MCF 10A (cell line): ENCODE results near the gene HSDL1. TPM values are rescaled to one million over a fixed set of nuclear protein-coding genes. Genes with fewer than 3 reads are reported as not detected.

ENCODE experiments used
- BruUV-seq: library from RNA; stranded (reverse); fragments of 400-500 nt; replicated peaks from 2 replicates; lab custom pipeline; 2021; lab: Mats Ljungman, UMichigan
- CTCF ChIA-PET: fragments of 300-600 bp; sonication (Branson Sonifier 250); formaldehyde crosslinking; extraction: SDS; loops from one replicate; lab custom pipeline; 2021; ENCODE audit warnings: antibody characterized with exemption, inconsistent platforms; lab: Yijun Ruan, JAX
- POLR2A ChIA-PET: fragments of 300-600, 350-650 bp; sonication (Branson Sonifier 250); formaldehyde crosslinking; extraction: SDS; loops from one replicate; lab custom pipeline; 2020; ENCODE audit warnings: antibody characterized with exemption, inconsistent platforms; lab: Yijun Ruan, JAX
- DNase-seq: peaks from one replicate; pipeline ENCODE4 v3.0.0-alpha.2; 2018; ENCODE audit not compliant: unreplicated experiment
- H3K27ac Mint-ChIP-seq: one replicate; pipeline ENCODE4 v1.8.0; 2022; ENCODE audit warnings: mild to moderate bottlenecking, low read depth, mixed read lengths; ENCODE audit not compliant: unreplicated experiment
- H3K27me3 Mint-ChIP-seq: one replicate; pipeline ENCODE4 v1.8.0; 2022; ENCODE audit warnings: mixed read lengths; ENCODE audit not compliant: insufficient read depth, unreplicated experiment
- H3K36me3 Mint-ChIP-seq: one replicate; pipeline ENCODE4 v1.8.0; 2022; ENCODE audit warnings: mild to moderate bottlenecking, moderate library complexity, mixed read lengths; ENCODE audit not compliant: insufficient read depth, unreplicated experiment
- H3K4me1 Mint-ChIP-seq: one replicate; pipeline ENCODE4 v1.8.0; 2022; ENCODE audit warnings: mixed read lengths; ENCODE audit not compliant: insufficient read depth, unreplicated experiment
- H3K4me3 Mint-ChIP-seq: one replicate; pipeline ENCODE4 v1.8.0; 2022; ENCODE audit warnings: mild to moderate bottlenecking, moderate library complexity, mixed read lengths; ENCODE audit not compliant: unreplicated experiment
- H3K9me3 Mint-ChIP-seq: one replicate; pipeline ENCODE4 v1.8.0; 2022; ENCODE audit warnings: mixed read lengths; ENCODE audit not compliant: unreplicated experiment
- intact Hi-C: fragments of 100-400 bp; cut with micrococcal nuclease; formaldehyde crosslinking; loops from 2 replicates; pipeline ENCODE4 v1.14.1; 2022
- total RNA-seq: library from RNA; stranded (reverse); gene quantifications from 2 replicates; pipeline ENCODE4 v1.2.3, GENCODE V29; 2022
- TF ChIP-seq, protein P1 (sequence below): fragments of 200-600 bp; IDR thresholded peaks from one replicate; pipeline ENCODE4 v1.8.0; 2022; ENCODE audit warnings: antibody characterized with exemption, mild to moderate bottlenecking; ENCODE audit not compliant: unreplicated experiment

The HSDL1 gene
- total RNA-seq, 1 experiment from 2014 or later, result 13.3 TPM

DNA sequence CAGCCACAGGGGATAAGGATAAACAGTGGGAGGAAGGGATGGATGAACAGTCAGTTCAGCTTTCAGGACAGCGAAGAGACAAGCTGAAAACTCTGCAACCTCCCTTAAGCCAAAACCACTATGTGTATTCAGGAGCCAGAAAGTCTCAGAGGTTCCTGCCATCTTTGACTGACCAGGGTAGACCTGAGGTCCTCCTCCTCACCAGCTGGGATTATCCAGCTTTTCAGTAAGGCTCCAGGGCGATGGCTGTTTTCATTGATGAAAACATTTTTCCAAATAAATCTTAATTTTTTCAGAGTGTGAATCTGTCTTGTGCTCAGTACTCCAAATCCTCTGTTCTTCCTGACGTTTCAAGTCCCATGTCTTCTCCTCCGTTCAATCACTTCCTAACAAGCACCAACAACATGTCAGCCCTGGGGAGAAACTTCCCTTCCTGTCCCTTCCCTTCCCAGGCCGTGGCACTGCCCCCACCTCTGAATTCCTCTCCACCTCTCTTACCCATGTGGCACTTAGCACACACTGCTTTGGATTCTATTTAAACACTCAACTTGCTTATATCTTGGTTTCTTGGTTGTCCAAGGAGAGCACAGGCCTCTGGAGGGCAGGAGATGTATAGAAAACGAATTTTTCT, 5.2 kb downstream of the HSDL1 start:
- TF ChIP-seq, protein P1, sequence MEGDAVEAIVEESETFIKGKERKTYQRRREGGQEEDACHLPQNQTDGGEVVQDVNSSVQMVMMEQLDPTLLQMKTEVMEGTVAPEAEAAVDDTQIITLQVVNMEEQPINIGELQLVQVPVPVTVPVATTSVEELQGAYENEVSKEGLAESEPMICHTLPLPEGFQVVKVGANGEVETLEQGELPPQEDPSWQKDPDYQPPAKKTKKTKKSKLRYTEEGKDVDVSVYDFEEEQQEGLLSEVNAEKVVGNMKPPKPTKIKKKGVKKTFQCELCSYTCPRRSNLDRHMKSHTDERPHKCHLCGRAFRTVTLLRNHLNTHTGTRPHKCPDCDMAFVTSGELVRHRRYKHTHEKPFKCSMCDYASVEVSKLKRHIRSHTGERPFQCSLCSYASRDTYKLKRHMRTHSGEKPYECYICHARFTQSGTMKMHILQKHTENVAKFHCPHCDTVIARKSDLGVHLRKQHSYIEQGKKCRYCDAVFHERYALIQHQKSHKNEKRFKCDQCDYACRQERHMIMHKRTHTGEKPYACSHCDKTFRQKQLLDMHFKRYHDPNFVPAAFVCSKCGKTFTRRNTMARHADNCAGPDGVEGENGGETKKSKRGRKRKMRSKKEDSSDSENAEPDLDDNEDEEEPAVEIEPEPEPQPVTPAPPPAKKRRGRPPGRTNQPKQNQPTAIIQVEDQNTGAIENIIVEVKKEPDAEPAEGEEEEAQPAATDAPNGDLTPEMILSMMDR, result no peak
- Mint-ChIP-seq H3K4me3 (no peak overlapping the region), H3K27ac (no peak overlapping the region), H3K4me1 (peaks cover 9% of the 10 kb centered on the region), H3K27me3 (no peaks in the 10 kb centered on the region), H3K9me3 (no peaks in the 10 kb centered on the region), H3K36me3 (no peaks in the 10 kb centered on the region)
- CTCF ChIA-PET, result interaction anchor here (0.5 kb wide), 1 partner anchor 46 kb away, joined by 3 read pairs; no protein-coding TSS in a partner anchor
- no TSS peak for BruUV-seq
- intact Hi-C loops, result no loop called here
- POLR2A ChIA-PET, result interaction anchor here (2.4 kb wide), 1 partner anchor 23 kb away, joined by 10 read pairs; the partner anchor contains the start of gene MBTPS1
- no peak for DNase-seq

DNA sequence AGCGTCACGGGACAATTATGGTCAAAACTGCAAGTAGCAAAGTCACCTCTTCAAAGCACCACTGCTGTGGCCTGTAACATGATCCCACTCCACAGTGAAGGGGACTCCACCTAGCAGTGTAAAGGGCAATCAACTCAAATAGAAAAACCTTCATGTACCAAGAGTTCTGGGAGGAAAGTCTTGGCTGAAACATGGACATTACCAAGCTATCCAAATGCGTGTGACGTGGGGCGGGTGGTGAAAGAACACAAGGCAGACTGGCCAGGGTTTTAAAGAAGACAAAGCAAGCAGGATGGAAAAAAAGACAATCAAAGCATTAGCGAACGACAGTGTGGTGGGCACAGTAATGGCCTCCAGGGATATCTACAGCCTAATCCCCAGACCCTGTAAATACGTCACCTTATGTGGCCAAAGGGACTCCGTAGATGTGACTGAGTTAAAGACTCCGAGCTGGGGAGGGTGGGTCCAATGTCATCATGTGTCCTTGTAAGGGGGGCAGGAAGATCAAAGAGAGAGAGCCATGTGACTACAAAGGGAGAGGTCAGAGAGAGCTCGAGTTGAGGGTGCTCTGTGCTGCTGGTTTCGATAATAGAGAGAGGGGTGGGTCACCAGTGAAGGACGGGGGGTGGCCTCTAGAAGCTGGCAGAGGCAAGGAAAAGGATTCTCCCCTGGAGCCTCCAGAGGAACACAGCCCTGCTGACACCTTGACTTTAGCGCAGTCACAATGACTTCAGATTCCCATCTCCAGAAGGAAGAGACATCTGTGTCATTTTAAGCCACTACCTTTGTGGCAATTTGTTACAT, 6.0 kb downstream of the HSDL1 start:
- no TSS peak for BruUV-seq
- no peaks in the 10 kb centered on the region for H3K36me3 Mint-ChIP-seq
- H3K27me3 Mint-ChIP-seq, result no peaks in the 10 kb centered on the region
- ChIA-PET POLR2A (interaction anchor here (2.4 kb wide), 1 partner anchor 23 kb away, joined by 10 read pairs; the partner anchor contains the start of gene MBTPS1), CTCF (interaction anchor here (0.7 to 1.2 kb wide), 3 partner anchors 22 to 600 kb away, joined by 3 read pairs; partner anchors contain the start of gene MBTPS1)
- TF ChIP-seq, protein P1, result no peak
- no peak overlapping the region for H3K27ac Mint-ChIP-seq
- intact Hi-C loops, result no loop called here
- peaks cover 9% of the 10 kb centered on the region for H3K4me1 Mint-ChIP-seq
- DNase-seq, result no peak
- no peak overlapping the region for H3K4me3 Mint-ChIP-seq
- H3K9me3 Mint-ChIP-seq, result no peaks in the 10 kb centered on the region

DNA sequence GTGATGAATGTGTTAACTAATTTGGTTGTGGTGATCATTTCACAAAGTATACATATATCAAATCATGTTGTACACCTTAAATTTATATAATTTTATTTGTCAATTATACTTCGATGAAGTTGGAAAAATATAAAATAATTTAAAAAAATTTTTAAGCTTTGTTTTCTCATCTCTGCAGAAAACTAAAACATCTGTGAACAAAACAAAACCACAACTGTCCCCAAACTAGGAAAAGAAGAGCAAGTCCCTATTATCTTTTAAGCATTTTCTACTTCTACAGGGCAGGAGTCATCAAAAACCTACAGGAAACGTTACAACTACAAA, 6.5 kb downstream of the HSDL1 start:
- TF ChIP-seq, protein P1, result no peak
- BruUV-seq, result no TSS peak
- Mint-ChIP-seq H3K27me3 (no peaks in the 10 kb centered on the region), H3K4me3 (no peak overlapping the region), H3K36me3 (no peaks in the 10 kb centered on the region), H3K9me3 (no peaks in the 10 kb centered on the region), H3K4me1 (peaks cover 9% of the 10 kb centered on the region), H3K27ac (no peak overlapping the region)
- DNase-seq, result no peak
- ChIA-PET CTCF (interaction anchor here (0.7 to 1.2 kb wide), 3 partner anchors 22 to 600 kb away, joined by 3 read pairs; partner anchors contain the start of gene MBTPS1), POLR2A (interaction anchor here (2.4 kb wide), 1 partner anchor 22 kb away, joined by 10 read pairs; the partner anchor contains the start of gene MBTPS1)
- intact Hi-C loops, result no loop called here

DNA sequence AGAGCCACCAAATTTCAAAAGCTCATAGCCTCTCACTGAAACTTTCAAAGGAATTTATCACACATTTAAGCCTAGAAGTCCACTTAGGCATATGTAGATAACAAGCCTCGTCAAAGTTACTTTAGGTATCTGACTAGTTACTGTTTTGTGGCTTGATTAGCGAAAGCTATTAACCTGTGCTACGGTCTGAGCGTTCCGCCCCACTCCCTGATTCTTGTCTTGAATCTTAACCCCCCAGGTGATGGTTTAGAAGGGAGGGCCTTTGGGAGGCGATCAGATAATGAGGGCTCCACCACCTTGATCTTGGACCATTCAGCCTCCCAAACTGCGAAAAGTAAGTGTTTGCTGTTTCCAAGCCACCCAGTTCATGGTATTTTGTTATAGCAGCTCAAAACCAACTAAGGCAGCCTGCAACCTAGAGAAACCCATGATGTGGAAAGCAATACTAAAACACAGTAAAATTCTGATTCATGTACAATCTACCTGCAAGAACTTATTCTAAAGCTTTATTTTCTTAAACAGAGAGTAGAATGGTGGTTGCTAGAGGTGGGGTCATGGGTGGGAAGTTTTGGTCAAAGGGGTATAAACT, 7.1 kb downstream of the HSDL1 start:
- Mint-ChIP-seq H3K27me3 (no peaks in the 10 kb centered on the region), H3K27ac (no peak overlapping the region), H3K9me3 (no peaks in the 10 kb centered on the region), H3K36me3 (no peaks in the 10 kb centered on the region), H3K4me1 (peaks cover 9% of the 10 kb centered on the region), H3K4me3 (no peak overlapping the region)
- POLR2A ChIA-PET, result interaction anchor here (0.6 to 2.4 kb wide), 2 partner anchors 9 to 21 kb away, joined by 3 to 10 read pairs; partner anchors contain the start of gene MBTPS1
- BruUV-seq, result no TSS peak
- CTCF ChIA-PET, result interaction anchor here (0.6 to 1.2 kb wide), 2 partner anchors 21 to 155 kb away, joined by 3 read pairs; partner anchors contain the start of gene MBTPS1
- intact Hi-C loops, result no loop called here
- TF ChIP-seq, protein P1, result no peak
- no peak for DNase-seq
